Stimulated activated CD8-positive, alpha-beta memory T cell treated with anti-CD3 and anti-CD28 coated beads, Interleukin-12 subunit alpha, Interleukin-12 subunit beta, amount 100 ng/mL, for 24 hours (primary cell): ENCODE data around the gene MDM2.
"Not testable (repeated sequence)": the region's sequence is repeated elsewhere in the genome, so short reads cannot be mapped to it uniquely, and the experiment has no call there.

Source experiments
- DNase-seq: peaks from one replicate; pipeline ENCODE4 v3.0.0-alpha.2; 2020; ENCODE audit errors: extremely low read depth

The MDM2 gene

DNA sequence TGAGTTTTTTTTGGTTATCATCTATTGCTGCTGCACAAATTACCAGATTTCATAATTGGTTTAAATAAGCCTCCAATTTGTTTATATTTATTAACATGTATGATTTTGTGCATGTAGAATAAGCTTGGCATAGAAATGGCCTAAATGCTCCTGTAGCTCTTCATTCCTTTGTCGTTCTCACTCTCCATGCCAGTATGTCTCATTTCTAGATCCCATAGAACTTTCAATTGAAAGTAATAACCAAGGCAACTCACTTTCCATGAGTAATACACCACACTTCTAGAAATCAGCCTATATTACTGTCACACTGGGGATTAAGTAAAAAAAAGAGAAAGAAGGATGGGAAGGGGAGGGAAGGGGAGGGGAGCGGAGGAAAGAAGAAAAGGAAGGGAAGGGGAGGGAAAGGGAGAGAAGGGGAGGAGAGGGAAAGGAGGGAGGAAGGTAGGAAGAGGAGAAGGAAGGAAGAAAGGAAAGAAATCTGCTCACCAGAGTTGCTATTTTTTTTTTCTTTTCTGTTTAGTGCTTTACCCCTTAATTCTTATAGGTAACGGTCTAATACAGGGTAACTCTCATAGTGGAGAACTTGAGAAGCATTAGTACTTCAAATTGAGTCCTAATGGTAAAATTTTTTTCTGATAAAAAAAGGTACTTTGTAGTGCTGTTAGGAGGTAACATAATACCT lies 45.6 kb downstream of the MDM2 start:
- no peak for DNase-seq

DNA sequence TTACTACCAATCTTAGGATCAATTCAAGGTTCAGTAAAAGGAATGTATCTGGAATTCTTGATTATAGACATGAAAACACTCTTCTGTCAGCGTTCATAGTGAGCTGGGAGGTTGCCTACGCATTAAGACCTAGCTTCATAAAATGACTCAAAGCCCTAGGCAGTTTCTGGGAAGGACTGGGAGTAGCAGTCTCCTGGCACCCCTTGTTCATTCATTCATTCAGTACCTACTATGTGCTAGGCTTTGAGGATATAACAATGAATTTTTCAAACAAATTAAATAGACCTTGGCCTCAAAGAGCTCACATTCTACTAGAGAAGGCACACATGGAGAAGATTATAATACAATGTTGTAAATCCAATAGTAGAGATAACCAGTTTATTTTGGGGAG lies 46.1 kb downstream of the MDM2 start:
- no peak for DNase-seq

DNA sequence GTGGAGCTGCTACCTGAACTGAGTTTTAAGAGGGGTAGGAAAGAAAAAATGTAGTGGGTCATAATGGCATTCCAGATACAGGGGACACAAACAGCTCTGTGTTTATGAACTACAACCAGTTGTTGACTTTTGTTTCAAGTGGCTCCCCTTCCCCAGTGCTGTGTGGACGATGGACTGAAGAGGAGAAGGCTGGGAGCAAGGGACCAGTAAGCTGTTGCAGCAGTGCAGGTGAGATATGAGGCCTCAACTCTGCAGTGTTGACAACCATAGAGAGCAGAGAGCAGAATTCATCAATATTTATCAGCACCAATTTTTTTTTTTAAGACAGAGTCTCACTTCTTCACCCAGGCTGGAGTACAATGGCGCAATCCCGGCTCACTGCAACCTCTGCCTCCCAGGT lies 46.6 kb downstream of the MDM2 start:
- no peak for DNase-seq

GRCh38 chr12:68855111-68855510 lies 47.1 kb downstream of the MDM2 start:
- DNase-seq, result no peak

DNA sequence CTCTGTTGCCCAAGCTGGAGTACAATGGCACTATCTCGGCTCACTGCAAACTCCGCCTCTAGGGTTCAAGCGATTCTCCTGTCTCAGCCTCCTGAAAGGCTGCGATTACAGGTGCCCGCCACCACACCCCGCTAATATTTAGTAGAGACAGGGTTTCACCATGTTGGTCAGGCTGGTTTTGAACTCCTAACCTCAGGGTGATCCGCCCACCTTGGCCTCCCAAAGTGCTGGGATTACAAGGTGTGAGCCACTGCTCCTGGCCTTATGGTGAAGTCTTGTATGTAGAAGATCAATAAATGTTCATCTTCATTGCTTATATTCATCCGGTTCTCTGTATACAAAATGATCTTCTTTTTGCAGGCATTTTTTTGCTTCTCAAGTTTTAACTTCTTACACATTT lies 47.8 kb downstream of the MDM2 start:
- no peak for DNase-seq

DNA sequence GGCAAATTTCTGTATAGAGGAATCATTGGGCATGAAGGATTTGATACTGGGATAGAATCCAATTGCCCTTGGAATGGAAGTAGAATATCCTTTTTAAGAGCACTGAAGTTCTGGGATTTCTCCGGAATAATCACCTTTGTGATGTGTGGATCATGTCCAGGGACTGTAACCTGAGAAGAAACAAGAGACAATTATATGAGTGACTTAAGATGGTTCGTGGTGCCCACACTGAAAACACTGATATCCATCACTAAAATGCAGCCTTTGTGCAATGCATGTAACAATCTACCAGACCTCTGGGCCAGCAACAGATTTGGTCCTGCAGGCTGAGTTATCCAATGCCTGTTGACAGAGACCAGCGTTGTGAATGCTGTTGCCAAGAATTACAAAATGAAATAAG lies 48.5 kb downstream of the MDM2 start:
- DNase-seq, result no peak

DNA sequence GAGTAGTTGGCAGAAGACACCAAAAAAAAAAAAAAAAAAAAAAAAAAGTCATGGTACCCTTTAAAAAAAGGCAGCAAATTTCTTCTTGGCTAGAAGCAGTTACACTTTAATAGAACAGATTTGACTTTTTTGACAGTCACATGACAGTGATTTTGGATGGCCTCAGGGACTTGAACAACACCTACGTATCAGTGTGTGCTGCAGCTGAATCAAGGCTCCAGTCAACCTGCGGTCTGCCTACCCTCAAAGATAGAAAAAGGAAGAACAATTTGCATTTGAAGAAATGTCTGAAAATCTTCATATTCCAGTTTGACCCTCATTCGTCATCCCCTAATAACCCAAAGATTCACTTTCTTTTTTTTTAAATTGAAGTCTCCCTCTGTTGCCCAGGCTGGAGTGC lies 53.9 kb downstream of the MDM2 start:
- DNase-seq, result no peak

DNA sequence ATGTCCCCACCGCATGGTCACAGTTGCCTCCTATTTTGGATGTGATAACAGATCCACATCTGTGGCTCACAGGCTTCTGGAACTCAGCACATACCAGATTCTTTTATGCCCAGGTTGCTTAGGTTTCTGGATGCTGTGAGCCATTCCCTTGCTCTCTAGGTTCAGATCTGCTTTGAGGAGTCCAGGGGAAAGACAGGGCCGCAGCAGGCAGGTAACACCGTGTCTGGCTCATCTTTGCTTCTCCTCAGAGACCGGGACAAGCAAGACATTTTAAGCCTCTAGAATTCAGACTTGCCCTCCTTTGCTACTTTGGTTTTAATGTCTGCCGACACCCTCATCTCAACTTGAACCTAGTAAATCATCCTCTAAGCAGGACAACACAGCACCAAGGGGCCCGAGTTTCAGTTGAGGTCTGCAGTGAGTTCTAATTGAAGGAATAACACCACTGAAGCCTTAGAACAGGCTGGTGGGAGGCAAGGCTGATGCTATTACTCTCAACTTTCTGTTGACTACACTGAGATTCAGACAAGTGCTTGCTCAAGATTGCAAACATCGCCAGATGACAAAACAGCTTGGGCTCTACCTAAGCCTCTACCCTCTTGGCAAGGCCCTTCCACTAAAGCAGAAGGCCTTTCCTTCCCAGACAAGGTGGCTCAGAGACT lies 55.3 kb downstream of the MDM2 start:
- DNase-seq, result no peak

DNA sequence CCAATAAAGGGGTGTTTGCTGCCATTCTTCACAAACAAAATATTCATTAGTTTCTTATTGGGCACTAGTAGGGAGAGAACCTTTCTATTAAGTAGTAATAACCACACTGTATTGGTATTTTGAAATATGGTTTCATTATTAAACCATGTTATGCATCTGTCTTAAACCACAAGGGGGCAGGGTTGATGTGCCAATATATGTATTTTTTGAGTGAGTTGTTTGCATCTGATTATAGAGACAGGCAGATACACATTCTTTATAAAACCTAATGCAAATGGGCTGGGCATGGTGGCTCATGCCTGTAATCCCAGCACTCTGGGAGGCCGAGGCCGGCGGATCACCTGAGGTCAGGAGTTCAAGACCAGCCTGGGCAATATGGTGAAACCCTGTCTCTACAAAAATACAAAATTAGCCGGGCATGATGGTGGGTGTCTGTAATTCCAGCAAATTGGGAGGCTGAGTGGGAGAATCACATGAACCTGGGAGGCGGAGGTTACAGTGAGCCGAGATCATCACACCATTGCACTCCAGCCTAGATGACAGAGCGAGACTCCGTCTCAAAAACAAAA lies 56.0 kb downstream of the MDM2 start:
- not testable (repeated sequence) for DNase-seq

GRCh38 chr12:68864604-68865003 lies 56.6 kb downstream of the MDM2 start:
- no peak for DNase-seq

GRCh38 chr12:68865399-68866164 lies 57.6 kb downstream of the MDM2 start:
- DNase-seq, result no peak

- DNase-seq, result no peak
Observed at GRCh38 chr12:68866950-68867349, 59.0 kb downstream of the MDM2 start.

- no peak for DNase-seq
Observed at GRCh38 chr12:68867606-68868005, 59.6 kb downstream of the MDM2 start.

- DNase-seq, result no peak
Observed at GRCh38 chr12:68868043-68868790, 60.2 kb downstream of the MDM2 start.

- DNase-seq, result no peak
Observed at GRCh38 chr12:68870011-68870410, 62.0 kb downstream of the MDM2 start.

GRCh38 chr12:68870443-68870842 lies 62.5 kb downstream of the MDM2 start:
- no peak for DNase-seq

- DNase-seq, result no peak
Observed at GRCh38 chr12:68871396-68871795, 63.4 kb downstream of the MDM2 start.

DNA sequence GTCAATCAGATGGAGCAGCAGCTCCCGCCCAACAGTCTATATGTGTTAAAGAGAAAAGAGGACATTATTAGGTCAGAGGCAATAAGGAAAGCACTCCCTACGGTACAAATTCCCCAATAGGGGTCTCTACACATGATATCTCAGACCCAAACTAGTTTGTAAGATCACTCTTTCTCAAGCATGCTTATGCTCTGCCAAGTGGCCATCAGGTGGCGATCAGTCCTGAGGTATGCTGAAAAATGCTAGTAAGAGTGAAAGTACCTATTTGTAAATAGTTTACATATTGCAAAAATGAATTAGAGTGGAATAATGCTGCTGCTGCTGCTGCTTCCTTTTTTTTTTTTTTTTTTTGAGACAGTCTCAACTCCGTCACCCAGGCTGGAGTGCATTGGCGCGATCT lies 63.9 kb downstream of the MDM2 start:
- no peak for DNase-seq

GRCh38 chr12:68873316-68873715 lies 65.3 kb downstream of the MDM2 start:
- DNase-seq, result no peak

DNA sequence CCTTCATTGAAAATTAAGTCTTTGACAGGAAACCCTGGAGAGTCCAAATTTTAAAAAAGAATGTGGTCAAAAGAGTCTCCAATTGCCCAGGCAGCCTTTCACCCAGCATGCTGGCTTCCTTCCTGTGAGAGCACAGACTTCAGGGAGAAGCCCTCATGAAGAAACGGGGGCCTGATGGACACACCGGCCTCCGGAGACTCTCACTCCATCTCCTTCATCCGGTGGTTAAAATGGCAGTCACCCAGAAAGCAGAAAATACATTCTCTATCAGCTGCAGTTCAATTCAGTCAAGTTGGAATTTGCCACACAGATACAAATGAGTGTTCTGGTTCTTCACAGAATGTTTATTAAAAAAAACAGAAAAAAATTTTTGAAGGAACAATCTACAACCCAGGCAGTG lies 68.5 kb downstream of the MDM2 start:
- no peak for DNase-seq

DNA sequence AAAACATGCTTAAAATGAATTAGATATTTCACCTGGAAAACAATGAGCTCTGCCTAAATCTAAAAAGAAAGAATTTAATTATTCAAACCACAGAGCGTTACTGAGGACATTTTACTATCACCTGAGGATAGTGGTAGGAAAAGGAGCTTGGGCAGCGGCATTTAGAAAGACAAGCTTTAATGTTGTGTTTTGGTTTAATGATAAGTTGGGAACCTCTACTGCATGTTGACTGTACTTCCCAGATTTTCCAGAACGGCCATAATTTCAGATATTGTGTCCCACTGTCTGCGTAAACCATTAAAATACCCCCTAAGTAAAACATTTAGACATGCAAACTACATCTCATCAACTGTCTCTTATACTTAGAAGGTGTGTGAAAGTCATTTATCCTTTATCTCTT lies 69.6 kb downstream of the MDM2 start:
- no peak for DNase-seq

- no peak for DNase-seq
Observed at GRCh38 chr12:68878283-68878682, 70.3 kb downstream of the MDM2 start.
